ENCODE results near the gene HOGA1.

- no peak for TF ChIP-seq CTCF (IDR thresholded peaks at IDR 0.05)
- no peak for TF ChIP-seq POLR2A (IDR thresholded peaks at IDR 0.05)
These were observed 6.5 kb upstream of the HOGA1 start for GRCh38 chr10:97577701-97578100.

Measured in adrenal gland (tissue), 5 donors.